HG02938 (cell line): ENCODE measurements around the gene CDKN2A.

Source experiments
- ATAC-seq: cut with Tn5 transposase; IDR thresholded peaks from one replicate; pipeline ENCODE4 v1.9.1; 2021; ENCODE audit warnings: mild to moderate bottlenecking, moderate library complexity; ENCODE audit not compliant: unreplicated experiment

Gene CDKN2A

GRCh38 chr9:21993893-21994555 lies at the start of gene CDKN2A:
Gene CDKN2A, minus strand, starts transcription at chr9:21994392.
- ATAC-seq = peak; percentile 25

GRCh38 chr9:22043928-22044327 lies 49.7 kb upstream of the CDKN2A start:
- ATAC-seq = no peak

- ATAC-seq = no peak
These were observed 47.6 kb upstream of the CDKN2A start for GRCh38 chr9:22041775-22042174.

GRCh38 chr9:22041344-22041743 lies 47.2 kb upstream of the CDKN2A start:
- ATAC-seq = no peak

- no peak for ATAC-seq
These were observed 46.6 kb upstream of the CDKN2A start for GRCh38 chr9:22040760-22041159.

GRCh38 chr9:22039258-22039657 lies 45.1 kb upstream of the CDKN2A start:
- no peak for ATAC-seq

- no peak for ATAC-seq
These were observed 43.9 kb upstream of the CDKN2A start for GRCh38 chr9:22037954-22038690.

- ATAC-seq = no peak
These were observed 42.9 kb upstream of the CDKN2A start for GRCh38 chr9:22036866-22037626.

- no peak for ATAC-seq
These were observed 41.4 kb upstream of the CDKN2A start for GRCh38 chr9:22035591-22036011.

GRCh38 chr9:22033012-22033630 lies 38.9 kb upstream of the CDKN2A start:
- no peak for ATAC-seq

- ATAC-seq = no peak
These were observed 37.6 kb upstream of the CDKN2A start for GRCh38 chr9:22031655-22032411.

GRCh38 chr9:22030101-22030598 lies 36.0 kb upstream of the CDKN2A start:
- ATAC-seq = peak; percentile 90

- ATAC-seq = no peak
These were observed 35.0 kb upstream of the CDKN2A start for GRCh38 chr9:22029231-22029630.

- ATAC-seq = no peak
These were observed 34.2 kb upstream of the CDKN2A start for GRCh38 chr9:22028394-22028793.

GRCh38 chr9:22026696-22027095 lies 32.5 kb upstream of the CDKN2A start:
- no peak for ATAC-seq

GRCh38 chr9:22022396-22022795 lies 28.2 kb upstream of the CDKN2A start:
- ATAC-seq = no peak

GRCh38 chr9:22010866-22011625 lies 16.9 kb upstream of the CDKN2A start:
- ATAC-seq = no peak

- peak; percentile 55 for ATAC-seq
These were observed 15.3 kb upstream of the CDKN2A start for GRCh38 chr9:22009506-22009867.

- peak; percentile 84 for ATAC-seq
These were observed 14.7 kb upstream of the CDKN2A start, which contains the start of gene CDKN2B for GRCh38 chr9:22008717-22009505. Gene CDKN2B, minus strand, starts transcription at chr9:22009305. Its CDS starts 352 bp downstream, at chr9:22008953.
